KBM-7 (cell line): ENCODE data around the gene UBL7.
A peak's percentile ranks its signal among the peaks of the same experiment; 100 is the strongest.
"Not testable (repeated sequence)": the region's sequence is repeated elsewhere in the genome, so short reads cannot be mapped to it uniquely, and the experiment has no call there.

Experiments used
- DNase-seq: peaks from one replicate; pipeline ENCODE4 v3.0.0-alpha.2; 2015
- in situ Hi-C: fragments of 300-500 bp; cut with MboI; formaldehyde crosslinking; loops from 2 replicates; pipeline ENCODE4 v1.14.3; 2020; ENCODE audit warnings: low sequenced_read_pairs, low pct_unique_long_range_greater_than_20kb, mixed read lengths

The UBL7 gene

DNA sequence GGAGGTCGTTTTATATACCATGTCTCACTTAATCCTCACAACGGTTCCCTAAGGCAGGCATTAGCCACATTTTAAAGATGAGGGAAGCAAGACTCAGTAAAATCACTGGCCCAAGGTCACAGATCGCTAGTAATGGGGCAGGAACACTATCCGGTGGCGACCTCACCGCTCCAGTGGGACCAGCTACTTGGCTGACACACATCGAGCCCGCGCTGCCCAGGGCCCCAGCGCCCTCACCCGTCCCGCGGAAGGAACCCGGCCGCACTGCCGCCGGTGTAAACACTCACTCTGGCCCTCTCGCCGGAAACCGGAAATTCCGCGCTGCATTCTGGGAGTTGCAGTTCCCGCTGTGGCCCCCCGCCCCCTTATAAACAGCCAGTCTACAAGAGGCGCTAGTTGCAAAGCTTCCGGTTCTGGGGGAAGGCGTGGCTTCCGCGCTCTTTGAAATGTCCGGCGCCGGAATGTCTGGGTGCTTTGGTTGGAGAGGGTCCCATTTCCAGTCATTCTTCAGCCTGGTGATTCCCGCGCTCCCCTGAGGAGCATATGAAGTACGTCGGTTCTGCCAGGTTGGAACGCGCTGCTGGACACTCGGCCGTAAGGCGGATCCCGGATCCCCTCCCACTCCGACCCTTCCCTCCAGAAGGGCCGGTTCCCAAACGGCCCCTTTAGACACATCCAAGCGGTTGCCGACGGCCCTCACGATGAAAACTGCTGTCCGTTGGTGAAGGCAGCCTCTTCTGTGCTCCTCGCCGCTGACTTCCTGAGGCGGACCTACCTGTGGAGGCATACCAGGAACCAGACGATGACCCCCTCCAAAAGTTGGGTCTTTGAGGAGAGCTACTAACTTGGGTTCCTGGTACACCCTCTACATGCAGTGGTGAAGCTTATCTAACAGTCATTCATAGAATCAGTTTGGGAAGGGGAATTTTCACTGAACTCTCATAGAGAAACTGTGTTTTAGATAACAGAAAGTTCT, at the start of gene UBL7:
Gene UBL7 (minus strand): TSS at position 290 of the 976 bp plus-strand sequence. CDS start 2,293 bp downstream, outside the sequence.
- peak; percentile 100 for DNase-seq
- in situ Hi-C loops = no loop called here

DNA sequence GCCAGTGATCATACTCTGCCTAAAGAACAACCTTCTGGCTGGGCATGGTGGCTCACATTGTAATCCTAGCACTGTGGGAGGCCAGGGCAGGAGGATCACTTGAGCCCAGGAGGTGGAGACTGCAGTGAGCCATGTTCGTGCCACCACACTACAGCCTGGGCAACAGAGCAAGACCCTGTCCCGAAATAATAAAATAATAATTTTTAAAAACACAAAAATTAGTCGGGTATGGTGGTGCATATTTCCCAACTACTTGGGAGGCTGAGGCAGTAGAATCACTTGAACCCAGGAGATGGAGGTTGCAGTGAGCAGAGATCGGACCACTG, 45.5 kb upstream of the UBL7 start:
- in situ Hi-C loops = no loop called here
- no peak for DNase-seq

DNA sequence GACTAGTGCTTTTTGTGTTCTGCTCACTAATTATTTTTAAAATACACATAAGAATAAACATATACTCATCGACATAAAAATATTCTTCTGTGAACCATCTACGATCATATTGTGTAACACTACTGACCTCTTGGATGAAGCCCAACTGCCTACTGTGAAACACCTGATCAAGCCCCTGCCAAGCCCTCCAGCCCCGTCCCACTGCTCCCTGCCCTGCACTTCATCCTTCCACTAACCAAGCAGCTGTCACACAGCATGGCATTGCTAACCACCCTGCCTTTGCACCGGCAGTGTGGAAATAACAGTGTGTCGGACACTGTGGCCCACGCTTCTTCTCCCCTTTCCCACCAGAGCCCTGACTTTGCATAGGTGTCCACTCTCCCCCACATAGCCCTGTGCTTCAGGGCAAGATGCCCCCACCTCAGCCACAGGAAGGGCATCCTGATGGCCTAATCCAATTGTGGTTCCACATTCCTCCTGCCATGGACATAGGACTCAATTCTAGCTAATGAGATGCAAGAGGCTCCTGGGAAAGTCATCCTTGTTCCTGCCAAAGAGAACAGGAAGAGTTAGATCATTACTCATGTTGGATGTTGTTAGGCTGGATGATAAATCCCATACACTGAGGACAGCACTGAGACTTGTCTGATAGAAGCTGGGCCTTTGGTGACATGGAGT, 45.0 kb upstream of the UBL7 start:
- in situ Hi-C loops = no loop called here
- DNase-seq = no peak

DNA sequence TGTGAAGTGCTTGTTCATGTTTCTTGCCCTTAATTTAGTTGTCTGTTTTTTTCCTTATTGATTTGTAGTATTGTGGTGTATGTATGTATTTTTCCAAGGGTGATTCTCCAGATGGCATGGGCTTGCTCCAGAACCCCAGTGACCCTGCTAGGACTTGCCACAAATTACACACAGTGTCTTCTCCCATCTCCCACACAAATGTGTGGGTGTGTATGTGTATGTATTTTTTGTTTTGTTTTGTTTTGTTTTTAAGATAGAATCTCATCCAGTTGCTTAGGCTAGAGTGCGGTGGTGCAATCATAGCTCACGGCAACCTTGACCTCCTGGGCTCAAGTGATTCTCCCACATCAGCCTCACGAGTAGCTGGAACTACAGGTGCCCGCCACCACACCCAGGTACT, 43.9 kb upstream of the UBL7 start:
- DNase-seq = no peak
- in situ Hi-C loops = no loop called here

- in situ Hi-C loops = no loop called here
- DNase-seq = no peak
These were observed 43.5 kb upstream of the UBL7 start for GRCh38 chr15:74504418-74504817.

DNA sequence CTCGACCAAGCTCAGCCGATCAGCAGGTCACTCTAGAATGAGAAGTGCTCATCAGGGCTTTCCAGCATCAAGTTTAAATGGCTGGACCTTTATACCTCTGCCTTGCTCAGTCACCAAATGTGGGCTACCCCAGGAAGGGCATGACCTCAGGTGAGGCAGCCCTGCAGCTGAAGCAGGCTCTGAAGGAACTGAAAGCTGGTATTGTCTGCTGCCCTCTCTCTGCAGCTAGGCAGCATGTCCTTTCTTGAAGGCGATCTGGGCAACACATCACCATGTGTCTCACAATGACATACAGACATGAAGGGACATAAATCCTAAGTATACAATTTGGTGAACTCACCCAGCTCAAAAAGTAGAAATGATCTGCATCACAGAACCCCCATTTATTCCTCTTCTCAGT, 41.3 kb upstream of the UBL7 start:
- no peak for DNase-seq
- in situ Hi-C loops = no loop called here

DNA sequence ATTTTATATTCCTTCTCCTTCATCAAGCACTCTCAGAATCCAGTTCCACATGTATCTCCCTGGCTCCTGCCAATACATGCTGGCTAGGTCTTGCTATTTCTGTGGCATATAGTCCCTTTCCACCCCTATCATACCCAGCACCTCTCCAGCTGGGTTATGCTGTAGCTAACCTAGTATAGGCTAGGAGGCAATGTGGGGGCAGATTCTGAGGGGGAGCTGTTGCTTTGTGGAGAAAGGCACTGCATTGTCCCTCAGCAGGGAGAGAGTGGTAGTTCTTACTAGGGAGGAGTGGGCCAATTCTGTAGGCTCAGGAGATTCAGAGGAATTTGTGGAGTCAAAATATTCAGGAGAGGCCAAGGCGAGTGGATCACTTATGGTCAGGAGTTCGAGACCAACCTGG, 39.4 kb upstream of the UBL7 start:
- in situ Hi-C loops = no loop called here

DNA sequence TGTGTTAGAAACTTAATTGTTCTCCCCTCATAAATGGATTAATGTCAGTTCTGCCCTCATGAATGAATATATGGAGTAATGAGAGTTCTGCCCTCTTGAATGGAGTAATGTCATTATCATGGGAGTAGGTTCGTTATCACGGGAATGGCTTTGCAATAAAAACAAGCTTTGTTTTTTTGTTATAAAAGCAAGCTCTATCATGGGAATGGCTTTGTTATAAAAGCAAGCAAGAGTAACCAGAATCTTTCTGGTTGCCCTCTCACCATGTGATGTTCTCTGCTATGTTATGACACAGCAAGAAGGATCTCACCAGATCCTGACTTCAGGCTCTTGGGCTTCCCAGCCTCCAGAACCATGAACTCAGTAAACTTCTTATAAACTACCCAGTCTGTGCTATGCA, 38.4 kb upstream of the UBL7 start:
- in situ Hi-C loops = no loop called here
- no peak for DNase-seq

More for the DNA sequence above, 39.4 kb upstream of the UBL7 start:
- DNase-seq = no peak

DNA sequence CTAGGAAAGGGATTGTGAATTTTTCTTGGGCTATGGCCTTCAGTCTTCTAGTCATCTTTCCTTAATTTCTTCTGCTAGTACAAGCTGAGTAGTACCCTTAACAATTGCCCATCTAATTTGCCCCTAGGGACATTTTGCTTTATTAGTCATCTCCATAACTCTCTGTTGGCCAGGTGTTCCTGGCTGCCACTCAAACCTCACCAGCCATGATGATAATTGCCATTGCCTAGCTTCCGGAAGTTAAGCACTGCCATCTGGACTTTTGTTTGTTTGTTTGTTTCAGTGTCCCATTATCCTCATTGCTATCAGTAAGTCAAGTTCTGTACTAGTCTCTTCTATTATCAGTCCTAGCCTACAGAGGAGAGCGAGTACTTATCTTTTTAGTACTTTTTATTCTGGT, 36.6 kb upstream of the UBL7 start:
- no peak for DNase-seq
- in situ Hi-C loops = no loop called here

DNA sequence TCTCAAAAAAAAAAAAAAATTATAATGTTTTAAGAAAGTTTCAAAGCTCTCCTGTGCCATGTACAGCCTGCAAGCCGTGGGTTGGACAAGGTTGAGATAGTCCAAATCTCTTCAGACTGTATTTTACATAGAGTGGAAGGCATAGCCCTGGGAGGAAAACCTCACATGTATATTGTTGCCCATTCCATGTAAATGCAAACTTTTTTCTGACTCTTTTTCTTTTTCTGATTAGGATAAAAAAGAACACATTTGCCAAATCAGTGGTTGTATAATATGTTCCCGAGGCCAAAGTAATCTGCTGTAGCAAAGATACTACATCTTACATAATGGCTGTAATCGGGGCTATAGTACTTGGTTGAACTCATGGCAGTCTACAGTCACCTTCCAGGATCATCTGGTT, 35.7 kb upstream of the UBL7 start:
- in situ Hi-C loops = no loop called here
- DNase-seq = no peak

DNA sequence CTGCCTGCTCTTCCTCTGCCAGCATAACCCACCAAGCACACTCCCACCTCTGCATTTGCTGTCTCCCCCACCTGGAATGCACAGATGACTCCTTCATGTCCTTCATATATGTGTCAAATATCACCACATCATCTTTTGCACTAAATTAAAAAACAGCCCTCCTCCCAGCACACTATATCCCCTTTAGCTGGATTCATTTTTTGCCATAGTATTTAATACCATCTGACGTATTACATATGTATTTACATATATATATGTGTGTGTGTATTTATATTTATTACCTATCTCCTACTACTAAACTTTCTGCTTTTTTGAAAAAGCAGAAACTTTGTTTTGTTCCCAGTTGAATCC, 29.4 kb upstream of the UBL7 start:
- in situ Hi-C loops = no loop called here
- no peak for DNase-seq

GRCh38 chr15:74489518-74490338, 28.8 kb upstream of the UBL7 start:
- in situ Hi-C loops = no loop called here
- peak; percentile 92 for DNase-seq

DNA sequence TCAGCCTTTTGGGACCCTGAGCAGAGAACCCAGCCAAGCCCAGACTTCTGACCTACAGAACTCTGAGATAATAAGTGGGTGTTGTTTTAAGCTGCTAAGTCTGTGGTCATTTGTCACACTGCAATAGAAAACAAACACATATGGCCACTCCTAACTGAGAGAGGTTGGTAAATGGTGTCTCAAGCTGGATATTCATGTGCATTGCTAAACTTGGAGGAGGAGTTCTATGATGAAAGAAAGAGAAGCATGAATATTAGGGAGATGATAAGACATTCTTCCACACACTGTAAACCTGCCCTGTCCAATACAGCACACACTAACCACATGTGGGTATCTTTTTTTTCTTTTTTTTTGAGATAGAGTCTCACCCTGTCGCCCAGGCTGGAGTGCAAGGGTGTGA, 27.8 kb upstream of the UBL7 start:
- in situ Hi-C loops = no loop called here
- no peak for DNase-seq

- in situ Hi-C loops = no loop called here
- DNase-seq = peak; percentile 49
These were observed 21.7 kb upstream of the UBL7 start for GRCh38 chr15:74482661-74483060.

DNA sequence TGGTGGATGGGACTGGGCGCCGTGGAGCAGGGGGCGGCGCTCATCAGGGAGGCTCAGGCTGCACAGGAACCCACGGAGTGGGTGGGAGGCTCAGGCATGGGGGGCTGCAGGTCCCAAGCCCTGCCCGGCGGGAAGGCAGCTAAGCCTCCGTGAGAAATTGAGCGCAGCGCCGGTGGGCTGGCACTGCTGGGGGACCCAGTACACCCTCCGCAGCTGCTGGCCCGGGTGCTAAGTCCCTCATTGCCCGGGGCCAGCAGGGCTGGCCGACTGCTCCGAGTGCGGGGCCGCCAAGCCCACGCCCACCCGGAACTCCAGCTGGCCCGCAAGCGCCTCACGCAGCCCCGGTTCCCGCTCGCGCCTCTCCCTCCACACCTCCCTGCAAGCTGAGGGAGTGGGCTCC, 19.4 kb upstream of the UBL7 start:
- DNase-seq, in situ Hi-C loops: not testable (repeated sequence)

DNA sequence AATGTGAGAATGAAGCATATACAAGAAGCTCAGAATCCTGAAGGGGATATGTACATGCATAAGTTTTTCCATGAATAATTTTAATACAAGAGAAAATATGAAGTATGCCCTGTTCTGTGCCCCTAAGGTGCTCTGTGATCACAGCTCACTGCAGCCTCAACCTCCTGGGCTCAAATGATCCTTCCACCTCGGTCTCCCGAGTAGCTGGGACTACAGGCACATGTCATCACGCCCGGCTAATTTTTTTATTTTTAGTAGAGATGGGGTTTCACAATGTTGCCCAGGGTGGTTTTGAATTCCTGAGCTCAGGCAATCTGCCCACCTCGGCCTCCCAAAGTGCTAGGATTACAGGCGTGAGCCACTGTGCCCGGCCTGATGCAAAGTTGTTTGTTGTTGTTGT, 10.7 kb upstream of the UBL7 start:
- in situ Hi-C loops, DNase-seq: not testable (repeated sequence)

- in situ Hi-C loops = no loop called here
- DNase-seq = no peak
These were observed 9.9 kb upstream of the UBL7 start for GRCh38 chr15:74470631-74471395.

DNA sequence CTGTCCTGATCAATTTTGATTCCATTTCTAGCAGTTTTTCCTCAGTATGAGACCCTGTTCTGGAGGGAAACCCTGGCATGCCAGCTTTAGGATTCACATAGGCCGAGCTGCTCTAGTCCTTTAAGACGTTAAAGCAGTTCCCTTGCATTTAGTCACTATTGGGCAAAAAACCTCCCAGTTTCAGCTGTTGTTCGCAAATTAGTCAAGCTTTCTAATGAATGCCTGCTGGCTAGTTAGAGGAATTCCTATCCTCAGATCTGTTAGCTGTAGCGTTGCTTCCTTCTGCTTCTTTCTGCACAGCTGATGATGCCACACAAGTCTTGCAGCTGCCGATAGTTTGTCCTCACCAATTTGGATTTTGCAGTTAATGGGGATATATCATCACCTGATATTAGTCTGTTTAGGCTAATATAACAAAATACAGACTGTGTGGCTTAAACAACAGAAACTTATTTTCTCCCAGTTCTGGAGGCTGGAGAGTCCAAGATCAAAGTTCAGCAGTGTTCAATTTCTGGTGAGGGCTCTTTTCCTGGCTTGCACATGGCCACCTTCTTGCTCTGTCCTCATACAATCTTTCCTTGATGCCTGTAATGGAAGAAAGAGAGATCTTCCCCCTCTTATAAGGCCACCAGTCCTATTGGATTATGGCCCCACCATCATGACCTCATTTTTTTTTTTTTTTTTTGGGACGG, 7.5 kb upstream of the UBL7 start:
- in situ Hi-C loops = no loop called here
- no peak for DNase-seq

GRCh38 chr15:74466570-74466969, 5.6 kb upstream of the UBL7 start:
- in situ Hi-C loops = no loop called here
- DNase-seq = no peak
